HepG2 (cell line): ENCODE results near the gene DOCK11. TPM values are rescaled to one million over a fixed set of nuclear protein-coding genes. Genes with fewer than 3 reads are reported as not detected.

Experiments used
- ATAC-seq: fragments of 200-7000 bp; cut with Tn5 transposase; 3 replicates; pipeline ENCODE4 v1.9.1; 2020; ENCODE audit warnings: mild to moderate bottlenecking, moderate library complexity
- BruUV-seq: library from RNA; stranded (reverse); fragments of 400-500 nt; replicated peaks from 2 replicates; lab custom pipeline; 2021; lab: Mats Ljungman, UMichigan
- CTCF ChIA-PET: fragments of 300-600 bp; formaldehyde crosslinking; extraction: SDS; loops from one replicate; lab custom pipeline; 2021; ENCODE audit warnings: low total read pairs, inconsistent platforms, low intra/inter-chr PET ratio; lab: Yijun Ruan, JAX
- POLR2A ChIA-PET: fragments of 350-600 bp; sonication (Branson Sonifier 250); formaldehyde crosslinking; loops from one replicate; lab custom pipeline; 2020; ENCODE audit warnings: antibody characterized with exemption, inconsistent platforms; lab: Yijun Ruan, JAX
- DNase-seq: peaks from one replicate; pipeline ENCODE4 v3.0.0-alpha.2; 2015; ENCODE audit warnings: low spot score
- FAIRE-seq: peaks from 3 replicates; lab custom pipeline; 2011; peaks lifted over from hg19 to GRCh38; lab: Jason Lieb, UNC
- H2AFZ ChIP-seq: one replicate; pipeline ENCODE4 v1.6.1; 2011; ENCODE audit warnings: low read length, inconsistent platforms
- H3K27ac ChIP-seq: fragments of 300-600 bp; 3 replicates; pipeline ENCODE4 v1.8.0; 2011; ENCODE audit warnings: mixed run types, mild to moderate bottlenecking, mixed read lengths, low read length, inconsistent platforms; ENCODE audit not compliant: insufficient read depth; ENCODE audit errors: extremely low read length
- H3K27me3 ChIP-seq, 2 experiments: fragments of 200-600 bp in 1 of 2; 2 replicates in 1 of 2; 3 replicates in 1 of 2; pipeline versions ENCODE4 v1.6.0 to v1.8.0; 2011; ENCODE audit warnings: low read length in 2 of 2, mild to moderate bottlenecking in 2 of 2, moderate library complexity in 2 of 2, inconsistent platforms in 1 of 2; ENCODE audit not compliant: insufficient read depth in 2 of 2, control insufficient read depth in 1 of 2
- H3K36me3 ChIP-seq, 2 experiments: fragments of 200-600 bp in 1 of 2; replicated peaks in 1 of 2; 2 replicates in 1 of 2; 3 replicates in 1 of 2; pipeline versions ENCODE4 v1.5.1 to v1.8.0; 2011; ENCODE audit warnings: low read length in 2 of 2, inconsistent platforms in 1 of 2; ENCODE audit not compliant: insufficient read depth in 2 of 2, control insufficient read depth in 1 of 2
- H3K4me1 ChIP-seq: 2 replicates; pipeline ENCODE4 v1.5.1; 2012; ENCODE audit warnings: low read length, inconsistent platforms; ENCODE audit not compliant: insufficient read depth
- H3K4me2 ChIP-seq: 2 replicates; pipeline ENCODE4 v1.6.0; 2011; ENCODE audit warnings: low read depth, low read length, inconsistent platforms
- H3K4me3 ChIP-seq, 3 experiments: fragments of 200-600 bp in 1 of 3; sonication (generic), shearing (Covaris generic) in 1 of 3; replicated peaks in 1 of 3; 2 replicates each; pipeline ENCODE4 v1.5.1; 2011 to 2016; ENCODE audit warnings: low read length in 3 of 3, inconsistent platforms in 2 of 3, low read depth in 2 of 3, mild to moderate bottlenecking in 2 of 3, control low read depth in 1 of 3, mixed read lengths in 1 of 3; ENCODE audit not compliant: insufficient read depth in 1 of 3
- H3K79me2 ChIP-seq: one replicate; pipeline ENCODE4 v1.6.1; 2011; ENCODE audit warnings: low read length, inconsistent platforms; ENCODE audit not compliant: insufficient read depth
- H3K9ac ChIP-seq: 2 replicates; pipeline ENCODE4 v1.6.0; 2011; ENCODE audit warnings: mild to moderate bottlenecking, low read depth, low read length, inconsistent platforms; ENCODE audit not compliant: insufficient read depth
- H3K9me3 ChIP-seq: 2 replicates; pipeline ENCODE4 v1.5.1; 2012; ENCODE audit warnings: mild to moderate bottlenecking, low read length
- H4K20me1 ChIP-seq: 2 replicates; pipeline ENCODE4 v1.6.0; 2011; ENCODE audit warnings: inconsistent platforms, mild to moderate bottlenecking, low read length, moderate library complexity; ENCODE audit not compliant: insufficient read depth
- GRHL1 ChIP-seq: sonication (generic); formaldehyde crosslinking; conservative IDR thresholded peaks from 2 replicates; pipeline ENCODE4 v1.8.0; 2022; ENCODE audit warnings: missing genetic modification reagents
- HIVEP1 ChIP-seq: sonication (generic); formaldehyde crosslinking; IDR thresholded peaks from 2 replicates; pipeline ENCODE4 v1.4.0; 2020; ENCODE audit warnings: mild to moderate bottlenecking, missing genetic modification reagents
- IRF9 ChIP-seq: sonication (generic); formaldehyde crosslinking; IDR thresholded peaks from 2 replicates; pipeline ENCODE4 v1.8.0; 2022; ENCODE audit warnings: missing genetic modification reagents, mild to moderate bottlenecking, borderline replicate concordance
- KIAA2018 ChIP-seq: sonication (generic); formaldehyde crosslinking; IDR thresholded peaks from 2 replicates; pipeline ENCODE4 v1.5.0; 2020; ENCODE audit warnings: mild to moderate bottlenecking, missing genetic modification reagents, borderline replicate concordance
- PHF20 ChIP-seq: sonication (generic); formaldehyde crosslinking; IDR thresholded peaks from 2 replicates; pipeline ENCODE4 v1.5.0; 2020; ENCODE audit warnings: mild to moderate bottlenecking, missing genetic modification reagents
- RORA ChIP-seq: sonication (generic); formaldehyde crosslinking; IDR thresholded peaks from 2 replicates; pipeline ENCODE4 v1.5.0; 2020; ENCODE audit warnings: mild to moderate bottlenecking, missing genetic modification reagents, moderate library complexity
- TAF15 ChIP-seq: fragments of 200-400 bp; formaldehyde crosslinking; IDR thresholded peaks from one replicate; pipeline ENCODE4 v1.6.1; 2018; ENCODE audit warnings: mild to moderate bottlenecking, low read depth, low read length; ENCODE audit not compliant: poor library complexity, severe bottlenecking
- THAP8 ChIP-seq: sonication (generic); formaldehyde crosslinking; IDR thresholded peaks from 2 replicates; pipeline ENCODE4 v1.5.1; 2020; ENCODE audit warnings: missing genetic modification reagents, mild to moderate bottlenecking, borderline replicate concordance
- ZBTB7B ChIP-seq: sonication (generic); formaldehyde crosslinking; IDR thresholded peaks from 2 replicates; pipeline ENCODE4 v1.4.0; 2020; ENCODE audit warnings: missing genetic modification reagents
- ZMAT5 ChIP-seq: sonication (generic); formaldehyde crosslinking; IDR thresholded peaks from 2 replicates; pipeline ENCODE4 v1.5.0; 2020; ENCODE audit warnings: mild to moderate bottlenecking, low read depth, missing genetic modification reagents, borderline replicate concordance
- ZNF557 ChIP-seq: sonication (generic); formaldehyde crosslinking; IDR thresholded peaks from 2 replicates; pipeline ENCODE4 v1.4.0; 2020; ENCODE audit warnings: missing genetic modification reagents
- in situ Hi-C: cut with HindIII; loops from 2 replicates; pipeline ENCODE4 v1.10.0; 2017; ENCODE audit warnings: low pct_unique_long_range_greater_than_20kb; ENCODE audit not compliant: extremely low pct_ligation_motif_present
- intact Hi-C: fragments of 100-400 bp; cut with micrococcal nuclease; formaldehyde crosslinking; loops from one replicate; pipeline ENCODE4 v1.10.0; 2022; ENCODE audit not compliant: unreplicated experiment
- polyA plus RNA-seq, 8 experiments: library from polyadenylated mRNA; depleted of rRNA in 3 of 8; stranded (reverse) in 7 of 8; unstranded in 1 of 8; fragments of >200 nt; fragmentation: Illumina TruSeq in 4 of 8; extraction: Trizol in 4 of 8; gene quantifications; 2 replicates each; pipeline versions ENCODE4 v1.2.1 to v1.2.3, GENCODE V29; 2011 to 2016; ENCODE audit warnings: low read depth in 4 of 8, missing spikeins in 1 of 8, mixed read lengths in 1 of 8; ENCODE audit not compliant: insufficient read depth in 1 of 8
- total RNA-seq, 5 experiments: library from RNA; depleted of rRNA; stranded (reverse); fragments of >200 nt; fragmentation: Illumina TruSeq; extraction: Trizol; gene quantifications; 2 replicates each; pipeline ENCODE4 v1.2.3, GENCODE V29; 2016; ENCODE audit warnings: low read depth in 1 of 5

Gene DOCK11
- total and polyA plus RNA-seq, 2 of the 13 experiments (the other 11 are each of a cell fraction or from before 2014, with no cell fraction given), result 0.02 to 0.12 TPM

GRCh38 chrX:118595501-118596042, 100.0 kb downstream of the DOCK11 start (continued):
- no peak for TF ChIP-seq ZMAT5 (CRISPR knock-in tag)
- TF ChIP-seq ZNF557, result no peak
- TF ChIP-seq IRF9, result no peak

GRCh38 chrX:118596390-118596789, 100.8 kb downstream of the DOCK11 start:
- DNase-seq (no peak), ATAC-seq (no peak), FAIRE-seq (no peak)
- no peak overlapping the region for H3K4me2 ChIP-seq
- no TSS peak for BruUV-seq
- H3K27ac ChIP-seq, result no peak overlapping the region
- H3K9me3 ChIP-seq, result no peaks in the 10 kb centered on the region
- no peaks in the 10 kb centered on the region for H3K79me2 ChIP-seq
- POLR2A ChIA-PET, result no interaction called here
- no peak overlapping the region for H3K9ac ChIP-seq
- intact Hi-C loops (no loop called here), in situ Hi-C loops (no loop called here)
- no peak overlapping the region for H2AFZ ChIP-seq
- no peaks in the 10 kb centered on the region for H3K4me1 ChIP-seq
- CTCF ChIA-PET, result no interaction called here
- H3K27me3 ChIP-seq, result no peaks in the 10 kb centered on the region
- no peaks in the 10 kb centered on the region for H4K20me1 ChIP-seq
- no peak overlapping the region for H3K4me3 ChIP-seq
- H3K36me3 ChIP-seq, result no peaks in the 10 kb centered on the region
- no peak for TF ChIP-seq ZBTB7B (CRISPR knock-in tag)
- TF ChIP-seq RORA, result no peak
- no peak for TF ChIP-seq KIAA2018 (CRISPR knock-in tag)
- no peak for TF ChIP-seq TAF15
- TF ChIP-seq GRHL1 (CRISPR knock-in tag), result no peak
- no peak for TF ChIP-seq HIVEP1
- TF ChIP-seq PHF20, result no peak
- TF ChIP-seq THAP8 (CRISPR knock-in tag), result no peak
